ENCODE measurements around the gene POU2F3.
A peak's percentile ranks its signal among the peaks of the same experiment; 100 is the strongest.

GRCh38 chr11:120306519-120307242 is 66.7 kb downstream of the POU2F3 start:
- TF ChIP-seq, protein P1, sequence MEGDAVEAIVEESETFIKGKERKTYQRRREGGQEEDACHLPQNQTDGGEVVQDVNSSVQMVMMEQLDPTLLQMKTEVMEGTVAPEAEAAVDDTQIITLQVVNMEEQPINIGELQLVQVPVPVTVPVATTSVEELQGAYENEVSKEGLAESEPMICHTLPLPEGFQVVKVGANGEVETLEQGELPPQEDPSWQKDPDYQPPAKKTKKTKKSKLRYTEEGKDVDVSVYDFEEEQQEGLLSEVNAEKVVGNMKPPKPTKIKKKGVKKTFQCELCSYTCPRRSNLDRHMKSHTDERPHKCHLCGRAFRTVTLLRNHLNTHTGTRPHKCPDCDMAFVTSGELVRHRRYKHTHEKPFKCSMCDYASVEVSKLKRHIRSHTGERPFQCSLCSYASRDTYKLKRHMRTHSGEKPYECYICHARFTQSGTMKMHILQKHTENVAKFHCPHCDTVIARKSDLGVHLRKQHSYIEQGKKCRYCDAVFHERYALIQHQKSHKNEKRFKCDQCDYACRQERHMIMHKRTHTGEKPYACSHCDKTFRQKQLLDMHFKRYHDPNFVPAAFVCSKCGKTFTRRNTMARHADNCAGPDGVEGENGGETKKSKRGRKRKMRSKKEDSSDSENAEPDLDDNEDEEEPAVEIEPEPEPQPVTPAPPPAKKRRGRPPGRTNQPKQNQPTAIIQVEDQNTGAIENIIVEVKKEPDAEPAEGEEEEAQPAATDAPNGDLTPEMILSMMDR (IDR thresholded peaks at IDR 0.05; ENCODE audit: poor library complexity): peak; percentile 30
- TF ChIP-seq EZH2 (IDR thresholded peaks at IDR 0.05; ENCODE audit: borderline replicate concordance): no peak
